NCI-H146 (cell line): ENCODE results near the gene RFTN1.

ENCODE experiments used
- DNase-seq: peaks from one replicate; lab custom pipeline; 2025; lab: John Stamatoyannopoulos, UW

Gene RFTN1

GRCh38 chr3:16529264-16529663 lies 15.8 kb upstream of the RFTN1 start:
- DNase-seq = no peak

GRCh38 chr3:16528581-16528993 lies 15.1 kb upstream of the RFTN1 start:
- no peak for DNase-seq

GRCh38 chr3:16528106-16528505 lies 14.6 kb upstream of the RFTN1 start:
- DNase-seq = no peak

GRCh38 chr3:16524196-16524595 lies 10.7 kb upstream of the RFTN1 start:
- no peak for DNase-seq

- no peak for DNase-seq
These were observed 10.3 kb upstream of the RFTN1 start for GRCh38 chr3:16523778-16524177.

GRCh38 chr3:16522834-16523233 lies 9.3 kb upstream of the RFTN1 start:
- no peak for DNase-seq

GRCh38 chr3:16520970-16521881 lies 7.7 kb upstream of the RFTN1 start:
- no peak for DNase-seq

- no peak for DNase-seq
These were observed 6.9 kb upstream of the RFTN1 start for GRCh38 chr3:16520241-16520969.

- peak; percentile 78 for DNase-seq
These were observed 3.4 kb upstream of the RFTN1 start for GRCh38 chr3:16516695-16517481.

GRCh38 chr3:16515885-16516420 lies 2.5 kb upstream of the RFTN1 start:
- peak; percentile 73 for DNase-seq

GRCh38 chr3:16514755-16515353 lies 1.4 kb upstream of the RFTN1 start:
- no peak for DNase-seq

GRCh38 chr3:16514021-16514700 lies 662 bp upstream of the RFTN1 start:
- DNase-seq = no peak

GRCh38 chr3:16512435-16513140 lies 911 bp downstream of the RFTN1 start:
- peak; percentile 54 for DNase-seq

GRCh38 chr3:16511681-16512434 lies 1.6 kb downstream of the RFTN1 start:
- peak; percentile 39 for DNase-seq

GRCh38 chr3:16510620-16511319 lies 2.7 kb downstream of the RFTN1 start:
- peak; percentile 12 for DNase-seq

GRCh38 chr3:16509721-16510619 lies 3.5 kb downstream of the RFTN1 start:
- no peak for DNase-seq

- DNase-seq = no peak
These were observed 4.9 kb downstream of the RFTN1 start for GRCh38 chr3:16508591-16508995.

- no peak for DNase-seq
These were observed 5.3 kb downstream of the RFTN1 start for GRCh38 chr3:16508243-16508578.
